ENCODE data around the gene VPS13A.
"Not testable (repeated sequence)": the region's sequence is repeated elsewhere in the genome, so short reads cannot be mapped to it uniquely, and the experiment has no call there.

Gene VPS13A

DNA sequence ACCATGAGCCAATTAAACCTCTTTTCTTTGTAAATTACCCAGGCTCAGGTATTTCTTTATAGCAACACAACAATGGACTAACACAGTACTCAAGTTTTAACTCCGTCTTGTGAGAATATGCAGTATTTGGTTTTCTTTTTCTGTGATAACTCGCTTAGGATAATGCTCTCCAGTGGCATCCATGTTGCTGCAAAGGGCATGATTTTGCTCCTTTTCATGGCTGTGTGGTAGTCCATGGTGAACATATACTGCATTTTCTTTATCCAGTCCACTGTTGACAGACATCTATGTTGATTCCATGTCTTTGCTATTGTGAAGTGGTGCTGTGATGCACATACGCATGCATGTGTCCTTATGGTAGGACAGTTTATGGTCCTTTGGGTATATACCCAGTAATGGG, 10.9 kb downstream of the VPS13A start:
- DNase-seq (ENCODE audit: low read depth) = no peak

DNA sequence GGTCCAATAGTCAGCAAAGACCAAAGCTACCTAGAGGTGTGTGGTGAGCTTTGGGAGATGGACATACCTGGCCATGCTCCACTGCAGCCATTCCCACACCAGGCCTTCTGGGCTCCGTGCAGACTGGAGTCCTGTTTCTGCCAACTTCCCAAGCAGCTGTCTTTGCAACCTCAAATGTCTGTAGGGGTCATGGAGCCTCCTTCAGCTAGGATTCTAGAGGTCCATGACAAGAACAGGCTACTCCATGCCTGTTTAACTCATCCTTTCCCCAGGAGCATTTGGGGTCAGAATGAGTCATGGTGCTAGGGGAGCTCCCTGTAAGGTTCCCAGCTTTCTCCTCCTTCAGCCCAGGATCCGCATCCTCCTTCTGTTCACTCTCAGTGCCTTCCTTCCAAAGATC, 17.1 kb downstream of the VPS13A start:
- DNase-seq (ENCODE audit: low read depth) = no peak

DNA sequence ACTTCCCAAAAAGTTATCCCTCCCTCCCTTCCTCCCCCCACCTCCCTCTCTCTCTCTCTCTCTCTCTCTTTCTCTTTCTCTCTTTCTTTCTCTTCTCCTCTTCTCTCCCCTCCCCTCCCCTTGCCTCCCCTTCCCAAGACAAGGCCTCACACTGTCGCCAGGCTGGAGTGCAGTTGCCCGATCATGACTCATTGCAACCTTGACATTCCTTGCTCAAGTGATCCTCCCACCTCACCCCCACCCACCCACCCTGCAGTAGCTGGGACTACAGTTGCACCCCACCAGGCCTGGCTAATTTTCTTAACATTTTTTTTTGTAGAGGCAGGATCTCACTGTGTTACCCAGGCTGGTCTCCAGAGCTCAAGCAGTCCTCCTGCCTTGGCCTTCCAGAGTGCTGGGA, 32.8 kb downstream of the VPS13A start:
- DNase-seq (ENCODE audit: low read depth) = no peak

DNA sequence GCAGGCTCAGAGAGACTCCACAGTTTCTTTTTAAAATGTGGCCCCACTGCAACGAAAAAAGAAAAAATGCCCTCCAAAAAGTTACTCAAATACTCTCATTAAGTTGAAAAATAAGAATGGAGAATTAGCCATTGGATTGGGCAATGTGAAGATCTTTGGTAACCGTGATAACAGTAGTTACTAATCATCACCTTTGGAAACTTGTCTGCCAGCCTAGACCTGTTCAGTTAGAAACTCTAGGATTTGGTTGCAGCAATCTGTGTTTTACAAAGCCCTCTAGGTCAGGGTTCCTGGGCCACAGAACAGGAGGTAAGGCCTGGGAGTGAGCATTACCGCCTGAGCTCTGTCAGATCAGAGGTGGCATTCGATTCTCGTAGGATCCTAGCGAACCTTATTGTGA, 34.2 kb downstream of the VPS13A start:
- DNase-seq (ENCODE audit: low read depth) = no peak

DNA sequence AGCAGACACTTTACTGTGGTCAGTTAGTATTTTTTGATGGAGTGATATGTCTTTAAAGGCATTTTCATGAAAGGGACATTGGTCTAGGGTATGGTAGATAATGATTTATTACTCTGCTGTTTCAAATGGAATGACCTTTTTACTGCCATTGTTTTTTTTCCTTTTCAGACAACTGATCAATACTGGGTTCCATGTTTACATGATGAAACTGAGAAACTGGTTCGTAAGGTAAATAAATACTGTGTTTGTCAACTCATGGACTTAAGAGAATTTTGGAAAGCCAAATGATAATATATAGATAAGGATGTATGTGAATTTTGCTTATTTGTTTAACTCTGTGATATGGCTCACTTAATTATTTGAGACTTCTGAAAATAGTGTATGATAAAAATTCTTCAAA, 35.5 kb downstream of the VPS13A start:
- DNase-seq (ENCODE audit: low read depth) = no peak

DNA sequence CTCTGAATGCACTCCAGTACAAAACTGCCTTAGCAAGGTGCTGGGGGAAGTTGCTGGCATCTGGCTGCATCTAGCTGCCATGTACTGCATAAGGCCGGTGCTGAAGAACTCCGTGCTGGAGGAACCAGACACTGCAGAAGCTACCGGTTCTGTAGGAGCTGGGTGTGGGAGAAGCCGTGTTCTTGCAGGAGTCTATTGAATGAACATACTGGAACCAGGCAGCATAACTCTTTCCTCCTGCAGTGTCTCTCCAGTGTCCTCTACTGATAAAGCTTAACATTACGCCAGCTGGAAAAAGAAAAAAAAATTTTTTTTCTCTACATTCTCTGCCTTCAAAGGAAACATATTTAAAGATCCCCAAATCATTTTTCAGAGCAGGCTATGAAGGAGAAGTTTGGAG, 38.5 kb downstream of the VPS13A start:
- DNase-seq (ENCODE audit: low read depth) = no peak

DNA sequence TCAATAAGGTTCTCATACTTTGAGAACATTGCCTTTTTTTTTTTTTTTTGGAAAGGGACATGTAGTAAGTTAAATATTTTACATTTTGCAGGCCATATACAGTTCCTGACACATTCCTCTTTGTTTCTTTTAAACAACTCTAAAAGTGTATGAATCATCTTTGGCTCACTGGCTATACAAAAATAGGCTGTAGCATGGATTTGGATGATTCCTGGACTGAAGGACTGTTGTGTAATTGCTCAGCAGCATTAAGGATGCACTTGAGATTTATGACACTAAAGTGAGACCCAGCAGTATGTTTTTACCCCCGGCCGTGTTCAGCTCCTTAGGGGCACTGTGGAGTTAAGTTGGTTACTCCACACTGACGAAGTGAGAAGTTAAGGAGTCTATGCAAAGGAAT, 41.3 kb downstream of the VPS13A start:
- no peak for DNase-seq (ENCODE audit: low read depth)

DNA sequence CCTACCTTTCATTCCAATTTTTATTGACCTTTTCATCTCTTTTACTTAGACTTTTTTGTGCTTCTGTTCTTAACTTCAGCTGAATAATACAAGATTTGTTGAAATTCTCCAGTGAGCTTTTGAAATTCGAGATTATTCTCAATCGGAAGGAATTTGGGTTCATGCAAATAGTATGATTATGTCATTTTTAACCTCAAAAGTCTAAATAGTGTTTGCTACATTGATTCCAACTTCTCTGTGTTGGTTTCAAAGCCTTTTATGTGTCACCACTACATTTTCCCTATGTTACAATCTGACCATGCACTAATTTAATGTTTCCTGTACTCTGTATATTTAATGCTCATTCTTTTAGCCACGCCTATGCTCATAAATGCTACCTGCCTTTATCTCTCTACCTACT, 44.1 kb downstream of the VPS13A start:
- no peak for DNase-seq (ENCODE audit: low read depth)

DNA sequence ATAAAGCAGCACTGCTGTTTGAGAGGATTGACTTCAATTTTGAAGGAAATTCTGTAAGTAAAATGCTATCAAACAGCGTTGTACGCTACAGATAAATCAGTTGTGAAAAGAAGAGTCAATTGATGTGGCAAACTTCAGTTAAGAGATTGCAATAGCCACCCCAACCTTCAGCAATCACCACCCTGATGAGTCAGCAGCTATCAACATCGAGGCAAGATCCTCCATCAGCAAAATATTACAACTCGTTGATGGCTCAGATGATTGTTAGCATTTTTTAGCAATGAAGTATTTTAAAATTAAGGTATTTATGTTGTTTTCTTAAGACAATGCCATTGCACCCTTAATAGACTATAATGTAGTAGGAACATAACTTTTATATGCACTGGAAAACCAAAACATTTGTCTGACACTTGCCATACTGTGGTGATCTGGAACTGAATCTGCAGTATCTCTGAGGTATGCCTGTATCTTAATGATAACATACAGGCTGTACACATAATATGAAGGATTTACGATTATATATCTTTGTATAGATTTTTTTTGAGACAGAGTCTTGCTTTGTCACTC, 47.5 kb downstream of the VPS13A start:
- DNase-seq (ENCODE audit: low read depth) = no peak

DNA sequence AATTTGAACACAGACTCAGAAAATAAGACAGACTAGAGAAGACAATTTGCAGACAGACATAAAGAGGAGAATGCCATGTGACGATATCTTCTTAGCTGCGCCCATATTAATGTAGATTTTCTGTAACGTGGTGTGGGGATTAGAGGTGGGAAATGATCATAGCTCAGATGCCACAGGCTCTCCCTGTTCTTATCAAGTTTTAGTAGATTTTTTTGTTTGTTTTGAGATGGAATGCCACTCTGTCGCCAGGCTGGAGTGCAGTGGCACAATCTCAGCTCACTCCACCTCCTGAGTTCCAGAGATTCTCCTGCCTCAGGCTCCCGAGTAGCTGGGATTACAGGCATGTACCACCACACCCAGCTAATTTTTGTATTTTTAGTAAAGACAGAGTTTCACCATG, 59.4 kb downstream of the VPS13A start:
- no peak for DNase-seq (ENCODE audit: low read depth)

DNA sequence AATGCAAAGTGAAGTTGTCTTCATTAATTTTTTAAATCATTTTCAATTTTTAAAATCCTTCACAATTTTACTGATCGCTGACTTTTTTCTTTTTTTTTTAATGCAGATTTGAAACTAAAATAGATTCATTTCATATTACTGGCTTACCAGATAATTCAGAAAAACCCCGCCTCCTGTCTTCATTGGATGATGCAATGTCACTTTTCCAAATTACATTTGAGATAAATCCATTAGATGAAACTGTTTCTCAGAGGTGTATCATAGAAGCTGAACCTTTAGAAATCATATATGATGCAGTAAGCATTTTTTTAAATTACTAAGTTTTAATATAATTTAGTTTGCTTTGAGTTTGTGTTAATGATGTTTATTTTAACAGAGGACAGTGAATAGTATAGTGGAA, 60.6 kb downstream of the VPS13A start:
- DNase-seq (ENCODE audit: low read depth) = no peak

DNA sequence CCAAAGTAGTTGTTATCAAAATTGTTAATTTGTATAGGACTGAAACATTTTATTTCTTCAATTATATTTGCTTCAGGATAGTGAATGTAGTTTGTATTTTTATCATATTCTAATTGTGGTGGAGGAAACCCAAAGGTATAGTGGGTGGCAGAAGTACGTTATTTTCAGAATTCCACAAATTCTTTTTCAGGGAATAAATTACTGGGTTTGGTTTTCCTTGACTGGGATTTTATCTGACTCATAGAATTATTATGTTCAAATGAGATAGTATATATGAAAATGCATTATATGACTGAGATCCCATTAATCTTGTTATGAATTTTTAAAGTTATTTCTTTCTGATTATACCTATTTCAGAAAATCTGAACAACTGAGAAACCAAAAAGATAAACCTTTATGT, 73.7 kb downstream of the VPS13A start:
- no peak for DNase-seq (ENCODE audit: low read depth)

DNA sequence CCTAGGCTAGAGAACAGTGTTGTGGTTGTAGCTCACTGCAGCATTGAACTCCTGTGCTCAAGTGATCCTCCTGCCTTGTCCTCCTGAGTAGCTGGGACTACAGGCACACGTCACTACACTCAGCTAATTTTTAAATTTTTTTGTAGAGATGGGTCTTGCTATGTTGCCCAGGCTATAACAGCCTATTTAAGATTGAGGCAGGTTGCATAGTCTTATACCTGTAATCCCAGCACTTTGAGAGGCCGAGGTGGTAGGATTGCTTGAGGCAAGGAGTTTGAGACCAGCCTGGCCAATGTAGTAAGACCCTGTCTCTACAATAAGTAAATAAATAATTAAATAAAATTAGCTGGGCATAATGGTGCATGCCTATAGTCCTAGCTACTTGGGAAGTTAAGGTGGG, 79.9 kb downstream of the VPS13A start:
- no peak for DNase-seq (ENCODE audit: low read depth)

DNA sequence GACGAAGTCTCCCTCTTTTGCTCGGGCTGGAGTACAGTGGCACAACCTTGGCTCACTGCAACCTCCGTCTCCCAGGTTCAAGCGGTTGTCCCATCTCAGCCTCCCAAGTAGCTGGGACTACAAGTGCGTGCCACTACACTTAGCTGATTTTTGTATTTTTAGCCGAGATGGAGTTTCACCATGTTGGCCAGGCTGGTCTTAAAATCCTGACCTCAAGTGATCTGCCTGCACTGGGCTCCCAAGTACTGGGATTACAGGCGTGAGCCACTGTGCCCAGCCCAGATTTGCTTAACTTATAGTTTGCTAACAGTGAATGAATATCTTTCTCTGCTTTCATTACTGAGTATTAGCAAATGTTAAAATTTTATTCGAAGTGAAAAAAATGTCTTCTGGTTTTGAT, 84.3 kb downstream of the VPS13A start:
- DNase-seq (ENCODE audit: low read depth) = no peak

DNA sequence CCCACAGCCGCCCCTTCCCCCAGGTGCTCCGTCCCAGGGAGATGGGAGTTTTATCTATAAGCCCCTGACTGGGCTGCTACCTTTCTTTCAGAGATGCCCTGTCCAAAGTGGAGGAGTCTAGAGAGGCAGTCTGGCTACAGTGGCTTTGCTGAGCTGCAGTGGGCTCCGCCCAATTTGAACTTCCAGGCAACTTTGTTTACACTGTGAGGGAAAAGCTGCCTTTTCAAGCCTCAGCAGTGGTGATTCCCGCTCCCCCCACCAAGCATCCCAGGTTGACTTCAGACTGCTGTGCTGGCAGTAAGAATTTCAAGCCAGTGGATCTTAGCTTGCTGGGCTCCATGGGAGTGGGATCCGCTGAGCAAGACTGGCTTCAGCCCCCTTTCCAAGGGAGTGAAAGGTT, 90.4 kb downstream of the VPS13A start:
- DNase-seq (ENCODE audit: low read depth) = not testable (repeated sequence)

DNA sequence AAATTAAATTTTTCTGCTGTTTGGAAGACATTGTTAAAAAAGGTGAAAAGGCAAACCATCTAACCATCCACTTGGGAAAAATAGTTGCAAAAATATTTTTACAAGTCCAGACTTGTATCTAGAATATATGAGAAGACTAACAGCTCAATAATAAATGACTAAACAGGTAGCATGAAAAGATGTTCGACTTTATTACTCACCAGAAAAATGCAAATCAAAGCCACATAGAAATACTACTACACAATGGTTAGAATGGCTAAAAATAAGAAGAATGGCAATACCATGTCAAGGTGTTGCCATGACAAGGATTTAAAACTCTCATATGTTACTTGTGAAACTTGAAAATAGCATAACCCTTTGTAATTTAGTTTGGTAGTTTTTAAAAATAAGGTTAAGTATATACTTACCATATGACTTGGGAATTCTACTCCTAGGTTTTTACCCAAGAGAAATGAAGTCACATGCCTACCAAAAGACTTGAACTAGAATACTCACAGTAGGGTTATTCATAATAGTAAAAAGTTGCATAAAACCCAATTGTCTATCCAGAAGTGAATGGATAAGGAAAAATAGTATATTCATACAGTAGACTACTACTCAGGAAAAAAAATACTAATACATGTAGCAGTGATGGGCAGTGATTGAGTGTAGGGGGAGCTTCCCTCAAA, 93.8 kb downstream of the VPS13A start:
- DNase-seq (ENCODE audit: low read depth) = no peak

DNA sequence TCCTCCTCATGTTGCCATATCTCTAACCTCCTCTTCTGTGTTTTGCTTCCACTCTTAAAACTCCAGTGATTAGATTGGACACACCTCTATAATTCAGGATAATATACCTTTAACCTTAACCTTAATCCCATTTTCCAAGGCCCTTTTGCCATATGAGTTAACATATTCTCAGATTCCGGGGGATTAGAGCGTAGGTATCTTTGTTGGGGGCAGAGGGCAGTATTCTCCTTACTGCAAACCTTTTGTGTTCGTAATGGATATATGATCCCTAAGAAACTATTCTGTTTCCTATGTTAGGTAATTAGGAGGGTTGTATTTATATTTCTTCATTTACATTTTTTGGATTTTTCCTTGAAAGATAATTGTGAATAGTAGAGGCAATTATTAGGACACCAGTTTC, 99.5 kb downstream of the VPS13A start:
- no peak for DNase-seq (ENCODE audit: low read depth)

DNA sequence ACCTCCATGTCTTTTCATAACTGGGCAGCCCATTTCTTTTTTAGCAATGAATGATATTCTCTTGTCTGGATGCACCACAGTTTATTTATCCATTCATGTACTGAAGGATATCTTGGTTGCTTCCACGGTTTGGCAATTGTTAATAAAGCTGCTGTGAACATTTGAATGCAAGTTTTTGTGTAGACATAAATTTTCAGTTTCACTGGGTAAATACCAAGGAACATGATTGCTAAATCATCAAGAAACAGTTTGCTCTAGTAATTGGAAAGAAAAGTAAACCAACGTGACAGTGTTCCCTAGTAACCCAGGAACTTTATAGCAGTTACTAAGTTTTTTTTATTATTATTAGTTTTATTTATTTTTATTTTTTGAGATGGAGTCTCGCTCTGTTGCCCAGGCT, 100.4 kb downstream of the VPS13A start:
- no peak for DNase-seq (ENCODE audit: low read depth)

DNA sequence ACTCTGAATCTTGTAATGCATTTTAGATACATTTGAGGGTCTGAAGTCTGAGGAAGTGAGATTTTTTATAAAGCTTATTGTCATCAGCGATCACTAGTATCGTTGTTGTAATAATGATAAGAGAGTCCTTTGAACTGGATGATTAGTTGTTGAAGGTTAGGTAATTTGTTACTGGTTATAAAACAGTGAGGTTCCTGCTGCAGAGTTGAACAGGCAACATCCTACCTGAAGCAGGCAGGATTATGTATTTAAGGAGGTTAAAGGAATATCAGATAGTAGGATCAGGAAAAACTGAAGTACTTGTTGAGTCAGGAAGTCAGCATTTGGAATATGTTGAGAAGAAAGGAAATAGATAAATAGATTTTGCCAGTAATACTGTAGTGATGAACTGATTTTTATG, 106.7 kb downstream of the VPS13A start:
- DNase-seq (ENCODE audit: low read depth) = no peak

DNA sequence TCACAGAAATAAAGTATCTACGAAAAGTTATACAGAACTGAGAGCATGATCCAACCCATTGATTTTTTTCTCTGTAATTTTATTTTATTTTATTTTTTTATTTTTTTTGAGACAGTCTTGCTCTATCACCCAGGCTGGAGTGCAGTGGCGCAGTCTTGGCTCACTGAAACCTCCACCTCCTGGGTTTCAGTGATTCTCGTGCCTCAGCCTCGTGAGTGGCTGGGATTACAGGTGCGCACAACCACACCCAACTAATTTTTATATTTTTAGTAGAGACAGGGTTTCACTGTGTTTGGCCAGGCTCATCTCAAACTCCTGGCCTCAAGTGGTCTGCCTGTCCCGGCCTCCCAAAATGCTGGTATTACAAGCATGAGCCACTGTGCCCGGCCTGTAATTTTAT, 107.3 kb downstream of the VPS13A start:
- DNase-seq (ENCODE audit: low read depth) = no peak

DNA sequence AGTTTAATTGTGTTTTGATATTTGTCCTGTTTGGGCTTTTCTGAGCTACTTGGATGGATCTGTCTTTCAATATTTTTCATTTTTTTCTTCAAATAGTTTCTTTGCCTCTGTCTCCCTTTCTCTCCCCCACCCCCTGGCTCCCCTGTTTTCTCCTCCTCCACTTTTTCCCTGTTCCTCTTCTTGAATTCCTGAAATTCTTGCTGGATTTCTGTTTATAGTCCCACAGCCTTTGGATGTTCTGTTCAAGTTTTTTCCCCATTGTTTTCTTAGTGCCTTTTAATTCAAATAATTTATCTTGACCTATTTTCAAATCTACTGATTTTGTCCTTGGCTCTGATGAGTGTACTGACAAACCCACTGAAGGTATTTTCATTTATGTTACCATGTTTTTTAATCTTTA, 113.0 kb downstream of the VPS13A start:
- no peak for DNase-seq (ENCODE audit: low read depth)

DNA sequence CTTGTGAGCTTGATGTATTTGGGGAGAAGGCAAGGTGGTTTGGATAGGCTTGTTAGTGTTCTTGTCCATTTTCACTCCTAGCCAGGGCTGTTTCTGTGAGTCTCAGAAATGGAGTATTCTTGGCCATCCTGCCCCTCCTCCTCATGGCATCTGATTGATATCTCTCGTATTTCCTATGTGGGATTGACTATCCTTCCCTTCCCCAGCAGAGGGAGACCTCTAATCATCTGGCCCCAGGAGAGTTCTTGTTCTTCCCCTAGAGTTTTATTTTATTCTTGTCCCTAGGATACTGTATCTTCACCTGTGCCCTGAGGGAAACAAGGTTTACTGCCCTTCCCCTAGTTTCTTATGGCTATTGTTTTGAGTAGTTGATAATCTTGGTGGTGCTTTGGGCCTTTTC, 114.4 kb downstream of the VPS13A start:
- DNase-seq (ENCODE audit: low read depth) = no peak

DNA sequence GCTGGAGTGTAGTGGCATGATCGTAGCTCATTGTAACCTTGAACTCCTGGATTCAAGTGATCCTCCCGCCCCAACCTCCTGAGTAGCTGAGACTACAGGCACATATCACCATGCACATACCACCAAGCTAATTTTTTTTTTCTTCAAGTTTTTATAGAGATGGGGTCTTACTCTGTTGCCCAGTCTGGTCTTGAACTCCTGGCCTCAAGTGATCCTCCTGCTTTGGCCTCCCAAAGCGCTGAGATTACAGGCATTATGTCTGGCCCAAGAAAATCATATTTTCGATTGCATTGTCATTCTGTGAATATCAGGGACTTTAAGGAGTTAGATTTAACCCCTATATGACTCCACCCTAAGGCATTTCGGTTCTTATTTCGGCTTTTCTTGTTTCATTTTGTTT, 116.6 kb downstream of the VPS13A start:
- no peak for DNase-seq (ENCODE audit: low read depth)

DNA sequence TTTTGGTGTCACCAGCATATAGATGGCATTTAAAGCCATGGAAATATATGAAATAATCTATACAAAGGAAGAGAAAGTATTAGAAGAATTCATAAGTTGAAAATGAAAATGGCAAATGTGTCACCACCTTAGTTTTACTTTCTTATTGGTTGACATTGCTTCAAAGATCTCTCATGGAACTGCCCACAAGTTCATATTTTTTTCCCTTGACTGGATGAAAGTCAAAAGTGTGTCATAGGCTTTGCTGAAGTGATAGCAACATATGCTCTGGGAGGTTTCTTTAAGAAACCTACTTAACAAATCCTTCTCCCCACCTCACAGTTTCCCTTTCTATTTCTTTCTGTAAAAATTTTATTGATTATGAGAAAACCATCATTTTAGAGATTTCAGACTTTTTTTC, 127.2 kb downstream of the VPS13A start:
- DNase-seq (ENCODE audit: low read depth) = no peak

Data from stimulated activated CD8-positive, alpha-beta memory T cell treated with anti-CD3 and anti-CD28 coated beads, Interleukin-4, amount 100 ng/mL, for 24 hours (primary cell).